GM12872 (cell line): ENCODE results near the gene MUC6.

Source experiments
- TF ChIP-seq, protein P1 (sequence below): IDR thresholded peaks from 3 replicates; pipeline ENCODE4 v1.5.1; 2011; ENCODE audit warnings: low read depth, mild to moderate bottlenecking, low read length, moderate library complexity; ENCODE audit not compliant: insufficient read depth

Gene MUC6

DNA sequence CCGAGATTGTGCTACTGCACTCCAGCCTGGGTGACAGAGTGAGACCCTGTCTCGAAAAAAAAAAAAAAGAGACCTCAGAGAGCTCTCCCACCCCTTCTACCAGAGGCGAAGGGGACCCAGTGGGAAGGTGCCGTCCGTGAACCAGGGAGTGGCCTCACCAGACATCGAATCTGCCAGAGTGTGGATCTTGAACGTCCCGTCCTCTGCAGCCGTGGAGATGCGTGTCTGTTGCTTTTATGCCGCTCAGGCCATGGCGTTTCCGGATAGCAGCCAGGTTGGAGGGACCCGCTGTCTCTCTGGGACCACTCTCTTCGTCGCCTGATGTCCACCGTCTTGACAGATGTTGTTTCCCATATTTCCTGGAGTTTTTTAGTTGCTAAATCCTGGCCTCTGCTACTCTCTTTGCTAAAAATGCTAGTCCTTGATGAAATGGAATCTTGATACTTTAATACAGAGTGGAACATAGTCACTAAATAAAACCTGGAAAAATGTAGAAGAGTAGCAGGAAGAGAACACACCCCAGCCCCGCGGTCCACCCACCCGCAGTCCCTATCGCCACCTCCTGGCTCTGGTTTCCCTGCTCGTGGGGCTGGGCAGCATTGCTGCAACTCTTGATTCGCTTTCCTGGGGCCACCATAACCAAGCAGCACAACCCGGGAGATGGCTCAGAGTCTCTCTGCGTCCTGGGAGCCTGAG, 12.0 kb upstream of the MUC6 start:
- TF ChIP-seq, protein P1, sequence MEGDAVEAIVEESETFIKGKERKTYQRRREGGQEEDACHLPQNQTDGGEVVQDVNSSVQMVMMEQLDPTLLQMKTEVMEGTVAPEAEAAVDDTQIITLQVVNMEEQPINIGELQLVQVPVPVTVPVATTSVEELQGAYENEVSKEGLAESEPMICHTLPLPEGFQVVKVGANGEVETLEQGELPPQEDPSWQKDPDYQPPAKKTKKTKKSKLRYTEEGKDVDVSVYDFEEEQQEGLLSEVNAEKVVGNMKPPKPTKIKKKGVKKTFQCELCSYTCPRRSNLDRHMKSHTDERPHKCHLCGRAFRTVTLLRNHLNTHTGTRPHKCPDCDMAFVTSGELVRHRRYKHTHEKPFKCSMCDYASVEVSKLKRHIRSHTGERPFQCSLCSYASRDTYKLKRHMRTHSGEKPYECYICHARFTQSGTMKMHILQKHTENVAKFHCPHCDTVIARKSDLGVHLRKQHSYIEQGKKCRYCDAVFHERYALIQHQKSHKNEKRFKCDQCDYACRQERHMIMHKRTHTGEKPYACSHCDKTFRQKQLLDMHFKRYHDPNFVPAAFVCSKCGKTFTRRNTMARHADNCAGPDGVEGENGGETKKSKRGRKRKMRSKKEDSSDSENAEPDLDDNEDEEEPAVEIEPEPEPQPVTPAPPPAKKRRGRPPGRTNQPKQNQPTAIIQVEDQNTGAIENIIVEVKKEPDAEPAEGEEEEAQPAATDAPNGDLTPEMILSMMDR, result no peak

DNA sequence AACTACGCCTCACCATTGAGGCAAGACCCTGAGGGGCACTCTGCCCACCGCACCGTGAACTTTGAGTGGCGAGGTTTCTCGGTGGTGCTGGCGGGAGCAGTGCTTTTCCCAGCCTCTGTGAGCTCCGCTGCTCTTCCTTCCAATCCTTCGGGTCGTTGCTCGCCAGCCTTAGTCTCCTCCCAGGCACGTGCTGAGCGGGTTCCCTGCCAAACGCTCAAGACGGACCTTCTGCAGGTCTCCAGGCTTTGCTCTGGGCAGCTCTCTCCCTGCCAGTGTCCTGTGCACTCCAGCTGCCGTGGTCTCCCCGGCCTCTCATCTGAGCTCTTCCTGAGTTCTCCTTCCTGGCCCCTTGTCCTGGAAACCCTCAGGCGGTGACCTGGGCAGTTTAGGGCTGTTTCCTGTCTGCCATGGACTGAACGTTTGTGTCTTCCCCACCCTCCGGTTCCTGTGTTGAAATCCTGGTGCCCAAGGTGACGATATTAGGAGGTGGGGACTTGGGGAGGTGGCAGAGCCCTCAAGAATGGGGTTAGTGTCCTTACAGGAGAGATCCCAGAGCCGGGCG, 11.2 kb upstream of the MUC6 start:
- TF ChIP-seq, protein P1, result no peak

DNA sequence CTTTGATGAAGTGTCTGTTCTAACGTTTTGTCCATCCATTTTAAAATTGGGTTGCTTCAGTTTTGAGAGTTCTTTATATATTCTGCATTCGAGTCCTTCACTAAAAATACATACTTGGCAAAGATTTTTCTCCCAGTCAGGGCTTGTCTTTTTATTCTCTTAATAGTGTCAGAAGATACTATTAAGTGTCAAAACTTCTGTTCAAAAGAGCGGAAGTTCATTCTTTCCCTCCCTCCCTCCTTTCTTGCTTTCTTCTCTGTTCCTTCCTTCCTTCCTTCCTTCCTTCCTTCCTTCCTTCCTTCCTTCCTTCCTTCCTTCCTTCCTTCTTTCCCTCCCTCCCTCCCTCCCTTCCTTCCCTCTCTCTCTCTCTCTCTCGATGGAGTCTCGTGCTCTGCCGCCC, 7.6 kb upstream of the MUC6 start:
- TF ChIP-seq, protein P1, result no peak

DNA sequence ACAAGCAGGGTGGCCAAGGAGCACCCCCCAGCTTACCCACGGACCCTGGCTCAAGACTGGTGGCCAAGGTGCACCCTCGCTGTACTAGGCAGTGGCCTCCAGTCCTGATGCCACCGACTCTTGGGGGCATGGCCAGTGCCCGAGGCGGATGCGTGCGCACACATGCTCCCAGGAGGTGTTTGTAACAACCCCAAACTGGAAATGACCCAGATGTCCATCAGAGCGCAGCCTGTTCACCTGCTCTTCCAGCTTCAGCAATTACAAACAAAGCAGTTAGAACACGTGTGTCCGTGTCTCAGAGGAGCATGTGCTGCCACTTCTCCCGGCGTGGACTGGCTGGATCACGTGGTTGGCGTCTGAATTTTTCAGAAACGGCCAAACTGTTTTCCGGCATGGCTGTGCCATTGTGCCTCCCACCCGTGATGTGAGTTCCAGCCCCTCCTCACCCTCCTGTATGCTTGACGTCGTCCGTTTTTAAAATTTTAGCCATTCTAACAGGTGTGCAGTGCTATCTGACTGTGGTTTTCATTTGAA, 7.1 kb upstream of the MUC6 start:
- TF ChIP-seq, protein P1, result no peak

DNA sequence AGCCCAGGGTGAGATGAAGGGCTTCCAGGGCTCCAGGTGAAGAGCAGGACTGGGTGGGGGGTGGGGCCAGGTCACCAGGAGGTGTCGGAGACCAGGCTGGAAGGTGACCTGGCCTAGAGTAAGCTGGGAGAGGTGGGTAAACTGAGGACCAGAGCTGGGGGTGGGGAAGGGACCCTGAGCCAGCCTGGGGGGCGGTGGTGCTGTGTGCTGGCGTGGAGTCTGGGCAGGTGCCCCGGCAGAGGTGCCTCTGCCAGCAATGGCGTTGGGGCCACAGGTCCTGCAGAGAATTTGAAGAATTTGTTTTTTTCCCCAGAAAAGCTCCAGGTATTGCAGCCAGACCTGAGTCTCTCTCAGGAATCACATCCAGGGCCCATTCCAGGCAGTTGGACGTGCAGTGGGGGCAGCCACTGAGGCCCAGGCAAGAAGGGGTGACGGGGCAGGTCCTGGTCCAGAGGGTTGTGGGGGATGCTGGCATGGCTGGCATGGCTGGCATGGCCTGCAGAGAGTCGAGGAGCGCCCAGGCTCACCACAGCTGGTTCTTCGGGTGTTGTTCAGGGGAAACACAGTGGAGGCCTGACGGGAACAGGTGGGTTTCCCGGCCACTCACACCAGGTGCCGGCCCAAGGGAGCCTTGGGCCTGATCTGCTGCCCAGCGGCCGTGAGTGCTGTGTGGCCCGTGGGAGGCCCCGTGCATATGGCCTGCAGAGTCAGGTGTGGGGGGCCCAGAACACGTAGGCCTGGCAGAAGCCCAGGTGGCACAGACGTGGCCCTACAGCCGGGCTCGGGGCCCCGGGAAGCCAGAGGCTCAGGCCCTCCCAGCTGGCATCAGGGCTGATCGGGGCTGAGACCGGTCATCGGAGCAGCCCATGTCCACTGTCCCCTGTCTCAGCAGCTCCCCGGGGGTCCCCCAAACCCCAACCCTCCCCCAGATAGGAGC, 6.4 kb upstream of the MUC6 start:
- TF ChIP-seq, protein P1, result no peak

DNA sequence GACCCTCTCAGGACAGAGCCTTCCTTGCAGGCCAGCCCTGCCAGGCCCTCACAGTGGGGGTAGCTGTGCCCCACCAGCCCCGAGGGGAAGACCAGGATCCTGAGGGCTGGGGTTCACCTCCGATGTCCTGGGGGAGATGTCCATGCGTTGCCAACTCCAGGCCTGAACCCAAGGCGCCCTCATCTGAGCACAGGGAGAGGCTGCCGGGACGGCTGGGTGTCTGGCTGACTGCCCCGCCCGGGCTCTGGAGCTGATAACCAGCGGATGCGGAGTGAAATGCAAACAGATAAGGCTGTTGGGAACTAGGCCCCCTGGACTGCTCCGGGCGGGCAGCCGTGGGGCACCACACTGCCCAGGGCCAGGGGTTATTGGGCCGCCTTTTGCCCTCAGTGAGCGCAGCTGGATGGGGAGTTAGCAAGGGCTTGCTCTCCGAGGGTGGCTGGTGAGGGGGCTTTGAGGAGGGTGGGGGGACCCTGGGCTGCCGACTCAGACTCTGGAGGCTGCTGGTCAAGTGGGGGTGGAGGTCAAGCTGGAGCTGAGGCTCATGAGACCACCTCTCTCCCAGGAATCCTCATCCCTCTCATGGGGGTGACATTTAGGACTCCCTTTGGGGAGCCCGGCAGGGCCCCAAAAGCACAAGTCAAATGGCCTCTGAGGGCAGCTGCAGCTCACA, 5.6 kb upstream of the MUC6 start:
- TF ChIP-seq, protein P1, result no peak
